Measurements from ENCODE around the gene ARHGEF28. TPM values are rescaled to one million over a fixed set of nuclear protein-coding genes. Genes with fewer than 3 reads are reported as not detected.

ARHGEF28 gene
- total RNA-seq, 2 experiments from 2014 or later = 0.05 to 0.12 TPM

- Mint-ChIP-seq H3K4me3 (no peak overlapping the region), H3K36me3 (no peaks in the 10 kb centered on the region), H3K4me1 (ENCODE audit: low read depth) (no peaks in the 10 kb centered on the region), H3K27ac (no peak overlapping the region), H3K9me3 (no peaks in the 10 kb centered on the region), H3K27me3 (peaks cover 15% of the 10 kb centered on the region)
- CTCF ChIA-PET = interaction anchor here (1.3 kb wide), 1 partner anchor 45 kb away, joined by 3 read pairs; no protein-coding TSS in a partner anchor
- POLR2A ChIA-PET = no interaction called here
- no peak for DNase-seq
- intact Hi-C loops (cut with micrococcal nuclease) = no loop called here
Measured at GRCh38 chr5:73642344-73642743, 16.3 kb downstream of the ARHGEF28 start.

DNA sequence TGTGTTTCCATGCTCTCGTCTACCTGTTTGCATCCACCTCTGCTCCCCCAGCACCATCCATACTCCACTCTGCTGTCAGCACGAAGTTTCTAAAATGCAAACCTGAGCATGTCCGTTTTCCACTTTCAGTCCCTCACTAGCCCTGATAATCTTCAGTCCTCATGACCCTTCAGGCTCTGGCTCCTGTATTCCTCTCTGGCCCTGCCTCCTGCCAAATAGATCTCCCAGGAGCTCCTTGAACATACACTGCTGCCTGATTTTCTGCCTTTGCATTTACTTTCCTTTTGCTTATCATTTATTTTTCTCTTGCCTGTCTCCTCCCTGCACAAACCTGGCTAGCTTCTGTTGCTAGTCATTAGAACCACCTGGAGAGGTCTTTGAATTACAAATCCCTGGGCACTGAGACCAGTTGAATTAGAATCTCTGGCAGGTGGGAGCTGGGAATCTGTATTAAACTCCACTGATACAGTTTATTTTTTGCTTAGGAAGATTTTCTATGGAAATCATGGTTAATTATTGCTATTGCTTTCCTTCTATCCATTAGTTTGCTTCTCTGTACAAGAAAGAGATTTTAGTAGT lies 18.5 kb downstream of the ARHGEF28 start:
- no peaks in the 10 kb centered on the region for H3K4me1 Mint-ChIP-seq (ENCODE audit: low read depth)
- no peak for DNase-seq
- intact Hi-C loops (cut with micrococcal nuclease) = no loop called here
- no peak overlapping the region for H3K4me3 Mint-ChIP-seq
- H3K27ac Mint-ChIP-seq = no peak overlapping the region
- H3K9me3 Mint-ChIP-seq = no peaks in the 10 kb centered on the region
- CTCF ChIA-PET = interaction anchor here (0.6 kb wide), 1 partner anchor 27 kb away, joined by 4 read pairs; no protein-coding TSS in a partner anchor
- H3K36me3 Mint-ChIP-seq = no peaks in the 10 kb centered on the region
- POLR2A ChIA-PET = no interaction called here
- H3K27me3 Mint-ChIP-seq = peaks cover 15% of the 10 kb centered on the region

GRCh38 chr5:73647721-73648120 lies 21.7 kb downstream of the ARHGEF28 start:
- DNase-seq = no peak
- Mint-ChIP-seq H3K9me3 (no peaks in the 10 kb centered on the region), H3K36me3 (no peaks in the 10 kb centered on the region), H3K4me3 (no peak overlapping the region), H3K27ac (no peak overlapping the region), H3K27me3 (peaks cover 9% of the 10 kb centered on the region), H3K4me1 (ENCODE audit: low read depth) (no peaks in the 10 kb centered on the region)
- ChIA-PET CTCF (no interaction called here), POLR2A (no interaction called here)
- intact Hi-C loops (cut with micrococcal nuclease) = no loop called here

DNA sequence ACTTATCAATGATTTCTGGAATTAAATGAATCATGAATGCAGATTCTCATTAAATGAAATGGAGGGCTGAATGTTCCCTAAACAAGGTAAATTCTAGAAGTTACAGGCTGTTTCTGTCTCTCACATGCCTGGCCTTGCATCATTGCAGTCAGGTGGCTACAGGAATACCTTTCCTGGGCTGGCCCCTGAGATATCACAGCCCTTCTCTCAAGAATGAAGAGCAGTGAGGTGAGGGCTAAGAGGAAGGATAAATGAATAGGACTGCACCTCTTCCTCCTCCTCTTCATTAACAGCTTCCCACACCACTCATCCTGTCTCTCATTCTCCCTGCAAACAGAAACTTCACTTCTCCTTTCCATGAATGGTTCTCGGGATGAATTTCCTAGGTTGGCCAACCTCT lies 22.5 kb downstream of the ARHGEF28 start:
- Mint-ChIP-seq H3K4me1 (ENCODE audit: low read depth) (no peaks in the 10 kb centered on the region), H3K36me3 (no peaks in the 10 kb centered on the region), H3K27ac (no peak overlapping the region), H3K27me3 (peaks cover 9% of the 10 kb centered on the region), H3K4me3 (no peak overlapping the region), H3K9me3 (no peaks in the 10 kb centered on the region)
- no peak for DNase-seq
- ChIA-PET CTCF (no interaction called here), POLR2A (no interaction called here)
- intact Hi-C loops (cut with micrococcal nuclease) = no loop called here

- Mint-ChIP-seq H3K4me1 (ENCODE audit: low read depth) (no peaks in the 10 kb centered on the region), H3K27me3 (peaks cover 8% of the 10 kb centered on the region), H3K36me3 (no peaks in the 10 kb centered on the region), H3K4me3 (no peak overlapping the region), H3K27ac (no peak overlapping the region), H3K9me3 (no peaks in the 10 kb centered on the region)
- DNase-seq = no peak
- intact Hi-C loops (cut with micrococcal nuclease) = no loop called here
- CTCF ChIA-PET = no interaction called here
- POLR2A ChIA-PET = no interaction called here
Measured at GRCh38 chr5:73649926-73650325, 23.9 kb downstream of the ARHGEF28 start.

GRCh38 chr5:73652391-73652790 lies 26.4 kb downstream of the ARHGEF28 start:
- peaks cover 2% of the 10 kb centered on the region for H3K27me3 Mint-ChIP-seq
- H3K4me1 Mint-ChIP-seq (ENCODE audit: low read depth) = no peaks in the 10 kb centered on the region
- H3K27ac Mint-ChIP-seq = no peak overlapping the region
- H3K36me3 Mint-ChIP-seq = no peaks in the 10 kb centered on the region
- no peaks in the 10 kb centered on the region for H3K9me3 Mint-ChIP-seq
- POLR2A ChIA-PET = no interaction called here
- no peak for DNase-seq
- CTCF ChIA-PET = no interaction called here
- no peak overlapping the region for H3K4me3 Mint-ChIP-seq
- intact Hi-C loops (cut with micrococcal nuclease) = no loop called here

- intact Hi-C loops (cut with micrococcal nuclease) = no loop called here
- Mint-ChIP-seq H3K27ac (no peak overlapping the region), H3K27me3 (no peaks in the 10 kb centered on the region), H3K9me3 (no peaks in the 10 kb centered on the region), H3K36me3 (no peaks in the 10 kb centered on the region), H3K4me3 (no peak overlapping the region), H3K4me1 (ENCODE audit: low read depth) (no peaks in the 10 kb centered on the region)
- POLR2A ChIA-PET = no interaction called here
- CTCF ChIA-PET = no interaction called here
- no peak for DNase-seq
Measured at GRCh38 chr5:73654171-73654811, 28.3 kb downstream of the ARHGEF28 start.

GRCh38 chr5:73654819-73655318 lies 28.9 kb downstream of the ARHGEF28 start:
- no peaks in the 10 kb centered on the region for H3K36me3 Mint-ChIP-seq
- ChIA-PET CTCF (no interaction called here), POLR2A (no interaction called here)
- H3K9me3 Mint-ChIP-seq = no peaks in the 10 kb centered on the region
- no peak overlapping the region for H3K27ac Mint-ChIP-seq
- H3K27me3 Mint-ChIP-seq = no peaks in the 10 kb centered on the region
- no peaks in the 10 kb centered on the region for H3K4me1 Mint-ChIP-seq (ENCODE audit: low read depth)
- no peak overlapping the region for H3K4me3 Mint-ChIP-seq
- intact Hi-C loops (cut with micrococcal nuclease) = no loop called here
- DNase-seq = no peak

DNA sequence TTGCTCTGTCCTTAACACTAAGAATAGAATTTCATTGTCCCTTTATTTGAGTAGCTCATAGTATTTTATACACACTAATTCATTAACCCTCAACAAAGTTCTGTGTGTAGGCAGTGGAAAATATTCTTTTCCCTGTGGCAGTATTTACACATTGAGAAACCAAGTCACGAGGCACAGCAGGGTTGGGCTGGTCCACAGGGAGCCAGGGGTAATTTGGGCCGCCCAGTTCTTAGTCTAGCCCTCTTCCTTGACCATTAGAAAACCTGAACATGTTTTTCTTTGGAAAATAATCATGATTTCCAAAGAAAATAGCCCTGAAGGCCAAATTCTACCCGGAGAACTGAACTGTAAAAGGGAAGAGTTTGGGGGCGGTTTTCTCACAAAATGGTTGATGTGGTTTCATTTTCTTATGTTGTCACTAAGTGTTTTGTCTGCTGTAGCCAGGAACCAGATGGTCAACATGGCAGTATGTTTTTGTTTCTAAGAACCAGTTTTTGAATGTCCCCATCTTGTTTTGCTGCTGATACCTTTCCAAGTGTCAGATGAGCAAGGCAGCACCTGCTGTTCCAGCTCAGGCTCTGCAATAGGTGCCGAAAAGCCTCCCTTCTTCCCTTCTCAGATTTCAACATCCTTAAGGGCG lies 29.6 kb downstream of the ARHGEF28 start:
- H3K4me1 Mint-ChIP-seq (ENCODE audit: low read depth) = no peaks in the 10 kb centered on the region
- ChIA-PET POLR2A (no interaction called here), CTCF (no interaction called here)
- peaks cover 2% of the 10 kb centered on the region for H3K27me3 Mint-ChIP-seq
- no peak for DNase-seq
- H3K27ac Mint-ChIP-seq = no peak overlapping the region
- intact Hi-C loops (cut with micrococcal nuclease) = no loop called here
- no peaks in the 10 kb centered on the region for H3K9me3 Mint-ChIP-seq
- no peak overlapping the region for H3K4me3 Mint-ChIP-seq
- H3K36me3 Mint-ChIP-seq = no peaks in the 10 kb centered on the region

DNA sequence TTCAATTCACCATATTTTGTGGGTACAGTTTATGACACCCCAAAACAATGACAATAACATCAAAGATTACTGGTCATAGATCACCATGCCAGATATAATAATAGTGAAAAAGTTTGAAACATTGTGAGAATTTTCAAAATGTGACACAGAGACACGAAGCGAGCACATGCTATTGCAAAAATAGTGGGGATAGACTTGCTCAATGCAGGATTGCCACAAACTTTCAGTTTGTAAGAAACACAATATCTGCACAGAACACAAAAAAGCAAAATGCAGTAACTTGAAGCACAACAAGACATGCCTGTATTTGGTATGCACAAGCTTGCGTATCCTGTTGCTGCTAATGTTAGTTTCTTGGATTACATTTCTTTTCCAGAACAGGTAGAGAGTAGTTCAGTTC lies 35.8 kb downstream of the ARHGEF28 start:
- Mint-ChIP-seq H3K9me3 (no peaks in the 10 kb centered on the region), H3K27ac (no peak overlapping the region), H3K36me3 (no peaks in the 10 kb centered on the region), H3K4me3 (no peak overlapping the region), H3K4me1 (ENCODE audit: low read depth) (no peaks in the 10 kb centered on the region), H3K27me3 (peaks cover 10% of the 10 kb centered on the region)
- no peak for DNase-seq
- ChIA-PET CTCF (no interaction called here), POLR2A (no interaction called here)
- intact Hi-C loops (cut with micrococcal nuclease) = no loop called here

DNA sequence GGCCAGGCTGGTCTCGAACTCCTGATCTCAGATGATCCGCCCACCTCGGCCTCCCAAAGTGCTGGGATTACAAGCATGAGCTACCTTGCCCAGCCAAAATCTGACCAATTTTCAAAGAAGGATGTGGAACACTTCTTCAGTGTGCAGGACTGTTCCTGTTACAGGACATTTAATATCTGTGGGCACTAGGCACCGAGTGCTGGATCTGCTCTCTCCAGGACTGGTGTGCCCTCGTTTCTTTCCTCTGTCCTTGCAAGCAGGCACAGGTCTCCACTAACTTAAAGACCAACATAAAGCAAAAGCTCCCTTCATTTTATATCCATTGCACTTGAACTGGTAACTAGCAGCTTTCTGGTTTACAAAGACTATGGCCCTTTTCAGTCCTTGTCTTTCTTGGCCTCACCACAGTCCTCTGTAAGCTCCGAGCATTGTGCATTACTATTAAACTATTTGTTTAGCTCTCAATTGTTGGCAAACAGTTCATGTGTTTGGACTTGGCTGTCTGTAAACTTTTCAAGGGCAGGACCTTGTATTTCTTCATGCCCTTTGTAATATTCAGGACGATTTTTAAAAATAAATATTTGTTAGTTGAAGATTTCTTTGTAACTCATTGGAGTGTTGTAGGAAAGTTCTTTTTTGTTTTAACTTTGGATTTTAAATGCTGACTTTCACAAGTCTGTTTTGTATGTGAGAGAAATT lies 37.3 kb downstream of the ARHGEF28 start:
- no peaks in the 10 kb centered on the region for H3K9me3 Mint-ChIP-seq
- H3K27me3 Mint-ChIP-seq = peaks cover 14% of the 10 kb centered on the region
- H3K4me1 Mint-ChIP-seq (ENCODE audit: low read depth) = no peaks in the 10 kb centered on the region
- H3K36me3 Mint-ChIP-seq = no peaks in the 10 kb centered on the region
- ChIA-PET CTCF (no interaction called here), POLR2A (no interaction called here)
- DNase-seq = no peak
- H3K27ac Mint-ChIP-seq = no peak overlapping the region
- no peak overlapping the region for H3K4me3 Mint-ChIP-seq
- intact Hi-C loops (cut with micrococcal nuclease) = no loop called here

GRCh38 chr5:73663860-73664240 lies 37.9 kb downstream of the ARHGEF28 start:
- Mint-ChIP-seq H3K27ac (no peak overlapping the region), H3K36me3 (no peaks in the 10 kb centered on the region), H3K27me3 (peaks cover 18% of the 10 kb centered on the region), H3K9me3 (no peaks in the 10 kb centered on the region), H3K4me3 (no peak overlapping the region), H3K4me1 (ENCODE audit: low read depth) (no peaks in the 10 kb centered on the region)
- no peak for DNase-seq
- ChIA-PET POLR2A (no interaction called here), CTCF (no interaction called here)
- intact Hi-C loops (cut with micrococcal nuclease) = no loop called here

All from activated CD4-positive, alpha-beta memory T cell treated with anti-CD3 and anti-CD28 coated beads for 36 hours (primary cell).